HepG2 (cell line): Measurements from ENCODE around the gene BLVRA. TPM values are rescaled to one million over a fixed set of nuclear protein-coding genes. Genes with fewer than 3 reads are reported as not detected.

Experiments used
- ARNT2 ChIP-seq: sonication (generic); formaldehyde crosslinking; IDR thresholded peaks from 2 replicates; pipeline ENCODE4 v1.8.0; 2022; ENCODE audit warnings: mild to moderate bottlenecking, low read depth, missing genetic modification reagents, moderate library complexity
- BORCS8-MEF2B ChIP-seq: sonication (generic); formaldehyde crosslinking; IDR thresholded peaks from 2 replicates; pipeline ENCODE4 v1.8.0; 2022; ENCODE audit warnings: mild to moderate bottlenecking, missing genetic modification reagents
- EHMT2 ChIP-seq: fragments of 200-600 bp; sonication (generic); IDR thresholded peaks from 2 replicates; pipeline ENCODE4 v1.7.0; 2017; ENCODE audit warnings: antibody characterized with exemption, low read depth, low read length, borderline replicate concordance
- KDM2A ChIP-seq: sonication (generic); formaldehyde crosslinking; IDR thresholded peaks from 2 replicates; pipeline ENCODE4 v1.4.0; 2020; ENCODE audit warnings: low read depth, missing genetic modification reagents, borderline replicate concordance
- KMT2A ChIP-seq: sonication (generic); formaldehyde crosslinking; IDR thresholded peaks from 2 replicates; pipeline ENCODE4 v1.4.0; 2020; ENCODE audit warnings: missing genetic modification reagents
- MAFK ChIP-seq, 2 experiments: IDR thresholded peaks in 1 of 2; conservative IDR thresholded peaks in 1 of 2; 2 replicates each; pipeline ENCODE4 v1.6.1; 2011; ENCODE audit warnings: improper control_type of control experiment in 2 of 2, low read length in 2 of 2
- SP140L ChIP-seq: sonication (generic); formaldehyde crosslinking; IDR thresholded peaks from 2 replicates; pipeline ENCODE4 v1.4.0; 2020; ENCODE audit warnings: missing genetic modification reagents, borderline replicate concordance
- STAT5B ChIP-seq: sonication (generic); formaldehyde crosslinking; IDR thresholded peaks from 2 replicates; pipeline ENCODE4 v1.4.0; 2020; ENCODE audit warnings: missing genetic modification reagents
- ZBTB21 ChIP-seq: sonication (generic); formaldehyde crosslinking; IDR thresholded peaks from 2 replicates; pipeline ENCODE4 v1.4.0; 2020; ENCODE audit warnings: missing genetic modification reagents
- ZBTB3 ChIP-seq: sonication (generic); formaldehyde crosslinking; IDR thresholded peaks from 2 replicates; pipeline ENCODE4 v1.4.0; 2020; ENCODE audit warnings: low read depth, mild to moderate bottlenecking, moderate library complexity, missing genetic modification reagents, borderline replicate concordance
- ZBTB7A ChIP-seq: sonication (generic); formaldehyde crosslinking; IDR thresholded peaks from 2 replicates; pipeline ENCODE4 v1.8.0; 2022; ENCODE audit warnings: mild to moderate bottlenecking, missing genetic modification reagents
- ZBTB8A ChIP-seq: sonication (generic); formaldehyde crosslinking; IDR thresholded peaks from 2 replicates; pipeline ENCODE4 v1.4.0; 2020; ENCODE audit warnings: mild to moderate bottlenecking, low read depth, missing genetic modification reagents, borderline replicate concordance
- ZC3H13 ChIP-seq: sonication (generic); formaldehyde crosslinking; IDR thresholded peaks from 2 replicates; pipeline ENCODE4 v1.8.1; 2023; ENCODE audit warnings: mild to moderate bottlenecking, missing genetic modification reagents, moderate library complexity
- ZFP41 ChIP-seq: sonication (generic); formaldehyde crosslinking; IDR thresholded peaks from 2 replicates; pipeline ENCODE4 v1.4.0; 2020; ENCODE audit warnings: mild to moderate bottlenecking, missing genetic modification reagents, borderline replicate concordance
- ZNF205 ChIP-seq: IDR thresholded peaks from 2 replicates; pipeline ENCODE4 v1.6.1; 2018; ENCODE audit warnings: missing biosample characterization, missing genetic modification reagents
- ZNF224 ChIP-seq: sonication (generic); formaldehyde crosslinking; IDR thresholded peaks from 2 replicates; pipeline ENCODE4 v1.5.0; 2020; ENCODE audit warnings: mild to moderate bottlenecking, missing genetic modification reagents
- ZNF558 ChIP-seq: sonication (generic); formaldehyde crosslinking; IDR thresholded peaks from 2 replicates; pipeline ENCODE4 v1.9.0; 2022; ENCODE audit warnings: mild to moderate bottlenecking, missing genetic modification reagents, borderline replicate concordance
- ZNF564 ChIP-seq: sonication (generic); formaldehyde crosslinking; IDR thresholded peaks from 2 replicates; pipeline ENCODE4 v1.8.1; 2023; ENCODE audit warnings: mild to moderate bottlenecking, missing genetic modification reagents
- ZNF598 ChIP-seq: sonication (generic); formaldehyde crosslinking; IDR thresholded peaks from 2 replicates; pipeline ENCODE4 v1.5.1; 2020; ENCODE audit warnings: mild to moderate bottlenecking, missing genetic modification reagents, borderline replicate concordance
- ZNF605 ChIP-seq: sonication (generic); formaldehyde crosslinking; IDR thresholded peaks from 2 replicates; pipeline ENCODE4 v1.8.0; 2022; ENCODE audit warnings: mild to moderate bottlenecking, missing genetic modification reagents
- ZNF660 ChIP-seq: sonication (generic); formaldehyde crosslinking; IDR thresholded peaks from 2 replicates; pipeline ENCODE4 v1.5.1; 2020; ENCODE audit warnings: mild to moderate bottlenecking, low read depth, missing genetic modification reagents, borderline replicate concordance
- ZNF713 ChIP-seq: sonication (generic); formaldehyde crosslinking; IDR thresholded peaks from 2 replicates; pipeline ENCODE4 v1.4.0; 2020; ENCODE audit warnings: mild to moderate bottlenecking, missing genetic modification reagents
- ZNF878 ChIP-seq: sonication (generic); formaldehyde crosslinking; IDR thresholded peaks from 2 replicates; pipeline ENCODE4 v1.8.1; 2023; ENCODE audit warnings: mild to moderate bottlenecking, missing genetic modification reagents, moderate library complexity
- polyA plus RNA-seq, 8 experiments: library from polyadenylated mRNA; depleted of rRNA in 3 of 8; stranded (reverse) in 7 of 8; unstranded in 1 of 8; fragments of >200 nt; fragmentation: Illumina TruSeq in 4 of 8; extraction: Trizol in 4 of 8; gene quantifications; 2 replicates each; pipeline versions ENCODE4 v1.2.1 to v1.2.3, GENCODE V29; 2011 to 2016; ENCODE audit warnings: low read depth in 4 of 8, missing spikeins in 1 of 8, mixed read lengths in 1 of 8; ENCODE audit not compliant: insufficient read depth in 1 of 8
- total RNA-seq, 5 experiments: library from RNA; depleted of rRNA; stranded (reverse); fragments of >200 nt; fragmentation: Illumina TruSeq; extraction: Trizol; gene quantifications; 2 replicates each; pipeline ENCODE4 v1.2.3, GENCODE V29; 2016; ENCODE audit warnings: low read depth in 1 of 5
- TF ChIP-seq, protein P1 (sequence below): sonication (generic); formaldehyde crosslinking; IDR thresholded peaks from 2 replicates; pipeline ENCODE4 v1.5.0; 2020; ENCODE audit warnings: mild to moderate bottlenecking, missing genetic modification reagents, moderate library complexity
- TF ChIP-seq, protein P2 (sequence below): IDR thresholded peaks from 2 replicates; pipeline ENCODE4 v1.6.1; 2016
- TF ChIP-seq, protein P3 (sequence below): sonication (generic); formaldehyde crosslinking; IDR thresholded peaks from 2 replicates; pipeline ENCODE4 v1.8.1; 2023; ENCODE audit warnings: missing genetic modification reagents, mild to moderate bottlenecking, borderline replicate concordance
- TF ChIP-seq, protein P4 (sequence below): sonication (generic); formaldehyde crosslinking; IDR thresholded peaks from 2 replicates; pipeline ENCODE4 v1.9.0; 2021; ENCODE audit warnings: missing genetic modification reagents, borderline replicate concordance

Gene BLVRA
- total and polyA plus RNA-seq, 2 of the 13 experiments (the other 11 are each of a cell fraction or from before 2014, with no cell fraction given), result 39.2 to 64.2 TPM

DNA sequence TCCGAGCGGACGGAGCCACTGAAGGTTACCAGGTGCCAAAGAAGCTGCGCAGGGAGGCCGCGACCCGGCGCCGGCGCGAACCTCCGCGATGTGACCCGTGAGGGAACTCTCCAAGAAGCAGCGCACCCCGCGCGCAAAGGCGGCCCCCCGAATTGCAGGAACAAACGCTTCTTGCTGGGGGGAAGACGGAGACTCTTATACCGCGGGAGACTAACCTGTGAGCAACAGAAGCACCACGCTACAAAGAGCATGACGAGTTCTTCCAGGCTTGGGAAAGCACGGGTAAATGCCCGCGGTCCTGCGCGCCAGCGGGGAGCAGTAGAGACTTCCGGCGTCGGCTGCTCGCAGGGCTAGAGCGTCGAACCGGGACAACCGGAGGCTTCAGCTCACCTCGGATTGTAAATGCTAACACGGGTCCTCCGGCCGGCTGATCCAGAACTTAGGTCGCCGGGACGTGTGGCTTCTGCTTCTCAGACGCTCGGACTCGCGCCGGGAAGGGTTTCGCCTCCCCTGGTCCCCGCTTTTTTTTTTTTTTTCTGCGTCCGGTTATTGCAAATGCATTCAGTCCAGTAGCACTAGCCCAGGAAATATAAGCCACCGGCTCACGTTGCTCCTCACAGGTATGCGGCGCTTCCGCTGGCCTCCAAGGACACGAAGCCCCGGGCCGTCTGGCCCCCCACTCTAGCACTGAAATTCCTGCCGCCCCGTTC lies 29.1 kb upstream of the BLVRA start, which contains the start of gene COA1 (continued):
- TF ChIP-seq ZNF205, result 0 out of 2 replicates have a peak, but pooled peaks have one; percentile 25
- peak; percentile 89 for TF ChIP-seq ZNF224 (CRISPR knock-in tag)
- TF ChIP-seq ZNF605 (CRISPR knock-in tag), result peak; percentile 64; the same call in 1 of the 2 replicates
- TF ChIP-seq ZNF558, result no peak
- TF ChIP-seq ZBTB21, result no peak
- peak; percentile 95 for TF ChIP-seq KDM2A
- TF ChIP-seq ZNF713 (CRISPR knock-in tag), result no peak
- TF ChIP-seq, protein P1, sequence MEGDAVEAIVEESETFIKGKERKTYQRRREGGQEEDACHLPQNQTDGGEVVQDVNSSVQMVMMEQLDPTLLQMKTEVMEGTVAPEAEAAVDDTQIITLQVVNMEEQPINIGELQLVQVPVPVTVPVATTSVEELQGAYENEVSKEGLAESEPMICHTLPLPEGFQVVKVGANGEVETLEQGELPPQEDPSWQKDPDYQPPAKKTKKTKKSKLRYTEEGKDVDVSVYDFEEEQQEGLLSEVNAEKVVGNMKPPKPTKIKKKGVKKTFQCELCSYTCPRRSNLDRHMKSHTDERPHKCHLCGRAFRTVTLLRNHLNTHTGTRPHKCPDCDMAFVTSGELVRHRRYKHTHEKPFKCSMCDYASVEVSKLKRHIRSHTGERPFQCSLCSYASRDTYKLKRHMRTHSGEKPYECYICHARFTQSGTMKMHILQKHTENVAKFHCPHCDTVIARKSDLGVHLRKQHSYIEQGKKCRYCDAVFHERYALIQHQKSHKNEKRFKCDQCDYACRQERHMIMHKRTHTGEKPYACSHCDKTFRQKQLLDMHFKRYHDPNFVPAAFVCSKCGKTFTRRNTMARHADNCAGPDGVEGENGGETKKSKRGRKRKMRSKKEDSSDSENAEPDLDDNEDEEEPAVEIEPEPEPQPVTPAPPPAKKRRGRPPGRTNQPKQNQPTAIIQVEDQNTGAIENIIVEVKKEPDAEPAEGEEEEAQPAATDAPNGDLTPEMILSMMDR (CRISPR knock-in tag), result no peak
- no peak; the same call in 1 of the 2 replicates for TF ChIP-seq BORCS8-MEF2B (CRISPR knock-in tag)
- no peak for TF ChIP-seq MAFK (conservative IDR thresholded peaks at IDR 0.05 in 1 of 2, IDR thresholded peaks at IDR 0.05 in 1 of 2; ENCODE audit: low read length in 2 of 2)
- TF ChIP-seq ZC3H13 (CRISPR knock-in tag), result peak; percentile 76
- no peak for TF ChIP-seq STAT5B (CRISPR knock-in tag)
- TF ChIP-seq ZBTB8A, result 0 out of 2 replicates have a peak, but pooled peaks have one; percentile 22
- no peak for TF ChIP-seq ZBTB7A (CRISPR knock-in tag)
- TF ChIP-seq, protein P2, sequence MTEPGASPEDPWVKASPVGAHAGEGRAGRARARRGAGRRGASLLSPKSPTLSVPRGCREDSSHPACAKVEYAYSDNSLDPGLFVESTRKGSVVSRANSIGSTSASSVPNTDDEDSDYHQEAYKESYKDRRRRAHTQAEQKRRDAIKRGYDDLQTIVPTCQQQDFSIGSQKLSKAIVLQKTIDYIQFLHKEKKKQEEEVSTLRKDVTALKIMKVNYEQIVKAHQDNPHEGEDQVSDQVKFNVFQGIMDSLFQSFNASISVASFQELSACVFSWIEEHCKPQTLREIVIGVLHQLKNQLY (CRISPR knock-in tag), result no peak
- TF ChIP-seq ARNT2 (CRISPR knock-in tag), result peak; percentile 68; the same call in 1 of the 2 replicates
- peak; percentile 72; the same call in 1 of the 2 replicates for TF ChIP-seq ZNF564 (CRISPR knock-in tag)
- TF ChIP-seq SP140L (CRISPR knock-in tag), result no peak
- no peak for TF ChIP-seq ZNF660 (CRISPR knock-in tag)
- TF ChIP-seq ZBTB3 (CRISPR knock-in tag), result no peak; the same call in 1 of the 2 replicates
- no peak; the same call in 1 of the 2 replicates for TF ChIP-seq ZFP41 (CRISPR knock-in tag)
- no peak for TF ChIP-seq ZNF878 (CRISPR knock-in tag)
- TF ChIP-seq ZNF598 (CRISPR knock-in tag), result peak; percentile 52; the same call in 1 of the 2 replicates
- TF ChIP-seq EHMT2, result no peak
- TF ChIP-seq, protein P3, sequence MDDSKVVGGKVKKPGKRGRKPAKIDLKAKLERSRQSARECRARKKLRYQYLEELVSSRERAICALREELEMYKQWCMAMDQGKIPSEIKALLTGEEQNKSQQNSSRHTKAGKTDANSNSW (CRISPR knock-in tag), result peak; percentile 87; the same call in 1 of the 2 replicates
- TF ChIP-seq KMT2A (CRISPR knock-in tag), result peak; percentile 99
- TF ChIP-seq, protein P4, sequence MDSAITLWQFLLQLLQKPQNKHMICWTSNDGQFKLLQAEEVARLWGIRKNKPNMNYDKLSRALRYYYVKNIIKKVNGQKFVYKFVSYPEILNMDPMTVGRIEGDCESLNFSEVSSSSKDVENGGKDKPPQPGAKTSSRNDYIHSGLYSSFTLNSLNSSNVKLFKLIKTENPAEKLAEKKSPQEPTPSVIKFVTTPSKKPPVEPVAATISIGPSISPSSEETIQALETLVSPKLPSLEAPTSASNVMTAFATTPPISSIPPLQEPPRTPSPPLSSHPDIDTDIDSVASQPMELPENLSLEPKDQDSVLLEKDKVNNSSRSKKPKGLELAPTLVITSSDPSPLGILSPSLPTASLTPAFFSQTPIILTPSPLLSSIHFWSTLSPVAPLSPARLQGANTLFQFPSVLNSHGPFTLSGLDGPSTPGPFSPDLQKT (CRISPR knock-in tag), result no peak
